Limb (tissue), 2 donors: ENCODE measurements around the gene ASS1.

ENCODE experiments used
- DNase-seq, 2 donors: peaks; one replicate each; pipeline ENCODE4 v3.0.0-alpha.2; 2016; ENCODE audit errors: extremely low spot score in 2 of 2

The ASS1 gene

DNA sequence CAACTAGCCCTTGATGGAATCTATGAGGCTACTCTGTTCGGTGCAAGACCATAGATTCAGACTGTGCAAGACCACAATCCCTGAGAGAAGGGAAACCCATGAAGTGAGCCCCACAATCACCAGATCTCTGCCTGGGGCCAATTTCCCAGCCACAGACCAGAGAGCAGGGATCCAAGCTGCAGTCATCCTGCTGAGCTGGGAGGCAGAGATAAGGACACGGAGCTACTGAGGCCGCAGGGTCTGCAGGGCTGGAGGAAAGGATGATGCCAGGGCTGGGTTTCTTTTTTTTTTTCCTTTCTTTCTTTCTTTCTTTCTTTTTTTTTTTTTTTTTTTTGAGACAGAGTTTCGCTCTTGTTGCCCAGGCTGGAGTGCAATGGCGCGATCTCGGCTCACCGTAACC, 86.9 kb downstream of the ASS1 start:
- no peak for DNase-seq

DNA sequence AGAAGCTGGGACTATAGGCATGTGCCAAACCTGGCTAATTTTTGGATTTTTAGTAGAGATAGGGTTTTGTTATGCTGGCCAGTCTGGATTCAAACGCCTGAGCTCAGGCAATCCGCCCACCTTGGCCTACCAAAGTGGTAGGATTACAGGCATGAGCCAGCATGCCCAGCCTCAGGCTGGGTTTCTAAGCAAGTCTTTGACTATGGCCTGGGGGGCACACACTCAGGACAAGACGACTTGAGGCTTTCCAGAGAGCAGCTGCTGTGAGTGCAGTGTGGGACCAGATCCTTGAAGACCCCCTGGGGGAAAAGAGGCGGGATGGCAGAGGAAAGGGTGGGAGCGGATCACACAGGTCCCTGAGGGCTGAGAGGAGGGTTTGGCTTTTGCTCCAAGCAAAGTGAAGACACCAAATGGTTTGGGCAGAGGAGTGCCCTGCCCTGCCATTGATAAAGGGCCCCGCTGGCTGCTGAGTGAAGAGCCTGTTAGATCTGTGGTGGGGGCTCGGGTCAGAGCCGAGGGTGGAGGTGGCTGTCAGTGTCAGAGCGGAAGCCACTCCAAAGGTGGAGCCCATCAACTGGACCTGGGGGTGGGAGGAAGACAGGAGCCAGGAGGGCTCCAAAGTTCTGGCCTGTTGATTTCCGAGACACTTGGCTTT, 87.8 kb downstream of the ASS1 start:
- no peak for DNase-seq

DNA sequence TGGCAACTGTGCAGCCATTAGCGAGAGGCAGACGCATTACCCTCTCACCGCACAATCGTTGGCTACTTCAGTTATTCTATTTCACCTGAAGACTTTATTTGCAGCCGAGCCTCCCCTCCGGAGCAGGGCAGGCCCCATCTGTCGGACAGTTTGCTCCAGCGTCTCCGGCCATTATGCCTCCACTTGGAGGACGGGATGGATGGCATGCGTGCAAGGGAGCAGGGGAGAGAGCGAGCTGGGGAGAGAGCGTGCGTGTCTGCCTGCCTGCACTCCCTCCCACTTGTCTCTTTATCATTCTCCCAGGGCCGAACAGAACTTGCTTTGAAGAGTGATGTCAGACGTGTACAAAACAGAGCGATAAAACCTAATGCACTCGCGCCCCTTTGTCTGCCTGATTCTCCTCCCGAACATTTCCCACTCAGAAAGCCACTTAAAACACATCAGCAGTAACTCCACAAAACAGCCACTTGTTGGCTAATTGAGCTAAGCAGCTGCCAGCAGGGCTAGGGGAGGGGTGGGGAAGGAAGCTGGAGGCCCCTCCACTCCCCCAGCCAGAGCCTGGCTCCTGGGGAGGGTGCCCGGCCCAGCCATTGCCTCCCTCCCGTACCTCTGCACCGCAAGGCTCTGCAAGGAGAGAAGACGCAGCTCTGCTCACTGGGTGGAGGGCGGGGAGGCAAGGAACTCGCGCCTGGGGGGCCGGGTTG, 91.2 kb downstream of the ASS1 start:
- DNase-seq, result peak in 1 of 2 donors; percentile 60

DNA sequence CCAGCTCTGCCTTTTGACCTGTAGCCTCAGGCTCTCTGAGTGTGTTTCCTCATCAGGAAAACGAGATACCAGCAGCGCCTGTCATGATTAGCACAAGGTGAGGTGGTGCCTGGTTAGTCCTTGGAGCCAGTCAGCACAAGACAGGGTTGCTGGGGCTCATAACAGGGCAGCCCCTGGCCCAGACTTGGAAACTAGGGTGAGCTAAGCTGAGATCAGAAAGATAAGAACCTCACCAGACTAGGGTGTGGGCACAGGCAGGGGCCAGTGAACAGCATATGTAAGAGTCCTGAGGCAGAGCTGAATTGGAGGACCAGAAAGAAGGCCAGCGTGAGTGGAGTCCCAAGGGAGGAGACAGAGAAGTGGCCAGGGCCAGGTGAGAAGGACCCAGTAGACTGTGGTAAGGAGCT, 91.9 kb downstream of the ASS1 start:
- no peak for DNase-seq

DNA sequence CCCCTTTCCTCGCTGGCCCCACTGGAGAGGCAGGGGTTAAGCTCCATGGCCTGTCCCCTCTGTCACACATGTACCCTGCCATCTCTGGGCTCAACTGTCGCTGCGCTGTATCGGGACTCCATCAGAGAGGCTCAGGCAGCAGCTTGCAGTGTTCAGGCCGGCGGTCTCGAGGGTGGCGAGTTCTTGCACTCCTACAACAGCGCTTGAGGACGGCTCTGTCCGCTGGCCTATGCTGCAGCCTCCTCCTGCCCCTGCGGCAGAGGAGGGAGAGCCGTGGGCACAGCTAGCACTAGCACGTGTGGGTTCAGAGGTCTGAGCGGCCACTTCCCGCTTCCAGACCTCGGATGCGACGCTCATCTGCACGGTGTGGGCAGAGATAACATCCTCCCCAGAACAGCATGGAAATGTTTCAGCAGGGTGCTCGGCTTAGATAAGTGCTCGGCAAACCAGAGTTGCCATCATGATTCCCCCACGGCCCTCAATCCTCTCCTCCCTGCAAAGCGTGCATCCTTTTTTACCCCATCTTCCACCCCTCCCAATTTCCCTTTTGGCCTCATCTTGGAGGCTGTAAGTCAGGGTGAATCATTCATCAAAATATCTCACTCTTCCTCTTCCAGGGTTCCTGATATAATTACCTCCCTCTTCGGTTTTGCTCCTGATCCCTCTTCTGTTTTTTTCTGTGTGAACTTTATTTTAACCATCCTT, 92.7 kb downstream of the ASS1 start:
- DNase-seq, result no peak

DNA sequence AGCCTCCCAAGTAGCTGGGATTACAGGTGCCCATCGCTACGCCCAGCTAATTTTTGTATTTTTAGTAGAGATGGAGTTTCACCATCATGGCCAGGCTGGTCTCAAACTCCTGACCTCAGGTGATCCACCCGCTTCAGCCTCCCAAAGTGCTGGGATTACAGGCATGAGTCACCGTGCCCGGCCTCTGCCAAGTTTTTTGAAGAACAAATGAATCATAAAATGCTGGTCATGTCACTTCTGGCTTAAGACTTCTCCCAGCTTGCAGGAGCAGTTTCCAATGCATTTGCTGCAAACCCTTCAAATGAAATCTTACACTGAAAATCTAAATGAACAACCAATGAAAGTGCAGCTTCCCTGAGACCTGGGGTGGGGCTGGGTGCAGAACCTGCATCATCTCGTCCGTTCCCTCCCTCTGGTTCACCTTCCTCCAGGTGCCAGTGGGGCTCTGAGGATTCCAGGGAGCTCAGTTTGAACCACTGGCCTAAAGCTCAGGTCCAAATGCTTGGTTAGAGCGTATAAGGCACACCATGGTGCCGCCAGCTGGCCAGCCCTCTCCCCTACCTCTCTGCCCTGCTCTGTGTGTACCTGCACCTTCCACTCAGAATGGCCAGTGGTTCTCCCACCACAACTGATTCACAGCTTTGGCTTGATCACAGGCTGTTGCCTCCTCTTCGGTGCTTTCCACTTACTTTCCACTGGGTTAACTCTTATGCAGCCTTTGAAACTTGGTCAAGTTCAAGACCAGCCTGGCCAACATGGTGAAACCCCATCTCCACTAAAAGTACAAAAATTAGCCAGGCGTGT, 94.9 kb downstream of the ASS1 start:
- DNase-seq, result no peak

DNA sequence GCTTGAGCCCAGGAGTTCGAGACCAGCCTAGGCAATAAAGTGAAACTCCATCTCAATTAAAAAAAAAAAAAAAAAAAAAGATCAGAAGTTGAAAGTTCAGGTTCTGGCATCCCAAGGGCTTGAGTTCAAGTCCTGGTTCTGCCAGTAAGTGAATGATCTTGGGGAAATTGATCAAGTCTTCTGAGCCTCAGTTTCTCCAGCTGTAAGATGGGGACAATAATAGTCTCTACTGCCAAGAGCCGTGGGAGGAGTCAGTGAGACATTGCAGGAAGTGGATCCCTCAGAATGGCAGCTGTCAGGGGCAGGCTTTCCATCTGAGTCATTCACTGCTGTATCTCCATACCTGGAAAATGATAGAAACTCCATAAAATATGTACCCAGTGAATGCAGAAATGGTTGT, 96.8 kb downstream of the ASS1 start:
- no peak for DNase-seq

DNA sequence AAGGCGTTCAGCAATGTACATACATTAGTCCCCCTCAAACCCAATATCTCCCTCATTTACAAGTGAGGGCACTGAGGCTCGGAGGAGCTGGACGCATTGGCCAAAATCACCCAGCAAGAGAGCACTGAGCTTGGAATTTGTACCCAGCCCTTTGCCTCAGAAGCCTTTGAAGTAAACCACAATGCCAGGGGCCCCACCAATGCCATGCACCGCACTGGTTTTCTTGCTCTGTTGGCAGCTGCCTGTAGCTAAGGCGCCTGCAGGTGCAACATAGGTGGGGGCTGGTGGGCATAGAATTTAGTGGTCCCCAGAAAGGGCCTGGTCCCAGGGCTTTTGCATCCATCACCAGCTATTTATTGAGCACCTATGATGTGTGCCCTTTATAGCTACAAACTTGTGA, 97.3 kb downstream of the ASS1 start:
- no peak for DNase-seq

DNA sequence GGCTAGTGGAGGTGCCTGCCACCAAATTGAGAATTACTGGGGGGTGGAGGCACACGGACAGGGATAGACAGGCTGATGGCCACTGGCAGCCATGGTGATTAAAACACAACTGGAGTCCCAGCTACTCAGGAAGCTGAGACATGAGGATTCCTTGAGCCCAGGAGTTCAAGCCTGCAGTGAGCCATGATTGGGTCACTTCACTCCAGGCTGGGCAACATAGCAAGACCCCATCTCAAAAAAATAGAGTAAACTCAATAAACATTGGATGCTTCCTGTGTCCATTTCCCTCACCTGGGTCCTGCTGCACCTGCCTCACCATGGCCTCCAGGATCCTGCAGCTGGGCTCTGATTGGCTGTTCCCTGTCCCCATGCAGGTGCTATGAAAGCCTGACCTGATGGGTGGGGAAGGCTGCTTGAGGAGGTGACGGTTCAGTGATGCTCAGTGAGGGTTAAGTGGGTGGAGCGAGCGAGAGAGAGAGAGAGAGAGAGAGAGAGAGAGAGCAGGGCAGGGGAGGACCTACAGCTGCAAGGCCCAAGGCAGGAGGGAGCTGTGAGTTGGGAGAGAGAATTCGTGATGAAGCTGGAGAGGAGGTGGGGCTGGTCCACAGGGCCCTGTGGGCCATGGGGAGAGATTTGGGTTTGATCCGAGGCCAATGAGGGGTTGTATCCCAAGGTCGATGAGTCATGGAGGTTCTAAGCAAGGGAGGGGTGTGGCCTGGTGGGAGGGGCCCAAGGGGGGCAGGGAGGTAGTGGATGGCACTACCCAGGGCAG, 97.9 kb downstream of the ASS1 start:
- DNase-seq, result no peak

DNA sequence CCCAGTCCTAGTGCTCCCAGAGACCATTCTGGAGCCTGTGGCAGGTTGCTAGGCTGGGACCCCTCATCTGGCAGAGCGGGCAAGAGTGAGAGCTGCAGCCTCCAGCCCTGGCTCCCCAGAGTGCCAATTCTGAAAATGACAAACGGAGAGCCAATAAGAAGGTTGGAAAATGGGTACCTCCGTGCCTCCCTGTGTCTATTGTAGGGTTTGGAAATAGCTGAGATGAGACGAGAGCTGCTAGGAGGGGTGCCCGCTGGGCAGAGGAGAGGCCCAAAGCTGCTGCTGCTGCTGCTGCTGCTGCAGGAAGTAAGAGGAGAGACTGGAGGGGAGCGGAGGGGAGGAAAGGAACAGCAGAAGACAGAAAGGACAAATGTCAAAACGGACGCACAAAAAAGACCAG, 98.6 kb downstream of the ASS1 start:
- no peak for DNase-seq

DNA sequence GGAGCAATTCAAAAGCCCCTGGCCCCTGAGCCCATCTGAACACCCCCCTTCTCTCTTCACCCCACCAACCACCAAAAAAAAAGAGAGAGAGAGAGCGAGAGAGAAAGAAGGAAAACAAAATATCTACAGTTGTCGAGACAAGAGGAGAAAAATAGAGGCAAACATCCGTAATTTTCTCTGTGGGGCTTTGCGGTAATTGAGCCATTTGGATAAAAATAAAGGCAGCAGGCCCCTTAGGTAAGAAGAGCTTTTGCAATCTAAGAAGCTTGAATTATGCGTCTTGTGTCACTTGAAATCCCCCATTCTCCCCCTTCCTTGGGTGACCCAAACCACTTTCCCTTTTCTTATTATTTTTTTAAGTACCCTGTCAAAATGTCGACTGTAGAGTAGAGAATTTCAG, 99.1 kb downstream of the ASS1 start:
- DNase-seq, result no peak

DNA sequence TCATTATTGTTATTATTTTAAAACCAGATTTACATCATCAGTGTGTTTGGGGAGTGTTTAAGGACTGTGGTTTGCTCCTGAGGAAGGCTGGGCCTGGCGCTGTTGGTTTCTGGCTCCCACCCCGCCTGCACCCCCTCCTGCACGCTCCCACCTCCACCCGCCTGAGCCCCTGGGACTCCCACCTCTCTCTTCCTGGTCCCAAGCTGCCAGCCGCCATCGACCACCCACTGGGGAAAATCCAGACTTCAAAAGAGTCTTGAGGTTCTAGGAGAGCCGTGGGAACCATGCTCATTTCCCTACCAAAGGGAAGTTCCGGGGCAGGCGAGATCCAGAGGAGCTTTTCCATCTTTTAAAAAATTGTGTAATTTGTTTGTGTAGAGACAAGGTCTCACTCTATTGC, 99.6 kb downstream of the ASS1 start:
- DNase-seq, result no peak

DNA sequence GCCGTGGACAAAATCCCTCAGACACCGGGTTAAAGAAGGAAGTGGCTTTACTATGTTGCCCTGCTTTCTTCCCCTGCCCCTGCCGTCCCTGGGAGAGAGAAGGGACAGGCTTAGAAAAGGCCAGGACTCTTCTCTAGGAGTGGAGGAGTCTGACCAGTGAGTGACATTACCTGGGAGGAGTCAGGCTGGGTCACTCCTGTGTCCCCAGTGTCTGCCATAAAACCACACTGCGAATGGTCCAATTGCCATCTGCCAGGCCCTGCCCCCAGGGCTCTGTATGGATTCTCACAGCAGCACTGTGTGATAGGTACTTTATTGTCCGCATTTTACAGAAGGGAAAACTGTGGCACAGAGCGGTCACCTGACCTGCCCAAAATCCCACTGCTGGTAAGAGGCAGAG, 103.3 kb downstream of the ASS1 start:
- no peak for DNase-seq

DNA sequence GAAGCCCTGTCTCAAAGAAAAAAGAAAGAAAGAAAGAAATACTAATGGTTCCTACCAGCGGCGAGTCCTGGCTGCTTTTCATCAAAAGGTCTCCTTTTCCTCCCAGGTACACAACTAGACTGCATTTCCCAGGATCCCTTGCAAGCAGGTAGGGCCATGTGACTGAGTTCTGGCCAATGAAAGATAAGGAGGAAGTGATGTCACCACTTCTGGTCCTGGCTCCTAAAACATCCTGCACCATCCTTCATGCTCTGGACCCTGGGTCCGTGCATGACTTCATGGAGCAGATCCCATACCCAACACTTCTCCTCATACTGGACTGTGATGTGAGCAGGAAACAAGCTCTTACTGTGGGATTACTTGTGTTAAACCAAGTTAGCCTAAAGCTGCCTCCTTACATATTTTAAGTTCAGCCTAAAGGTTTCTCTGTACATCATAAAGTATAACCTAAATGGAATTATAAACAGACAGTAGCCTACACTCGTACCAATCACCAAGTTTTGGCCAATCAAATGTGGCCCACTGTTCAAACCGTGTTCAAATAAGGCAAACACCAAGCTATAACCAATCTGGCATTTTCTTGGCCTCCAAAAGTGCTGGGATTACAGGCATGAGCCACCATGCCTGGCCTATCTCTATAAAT, 104.5 kb downstream of the ASS1 start:
- DNase-seq, result no peak
